ENCODE measurements around the gene RAB15. TPM values are rescaled to one million over a fixed set of nuclear protein-coding genes. Genes with fewer than 3 reads are reported as not detected.
A peak's percentile ranks its signal among the peaks of the same experiment; 100 is the strongest.

Gene RAB15
- total RNA-seq, 1 experiment from 2014 or later: 0.28 TPM

- TF ChIP-seq, protein P1, sequence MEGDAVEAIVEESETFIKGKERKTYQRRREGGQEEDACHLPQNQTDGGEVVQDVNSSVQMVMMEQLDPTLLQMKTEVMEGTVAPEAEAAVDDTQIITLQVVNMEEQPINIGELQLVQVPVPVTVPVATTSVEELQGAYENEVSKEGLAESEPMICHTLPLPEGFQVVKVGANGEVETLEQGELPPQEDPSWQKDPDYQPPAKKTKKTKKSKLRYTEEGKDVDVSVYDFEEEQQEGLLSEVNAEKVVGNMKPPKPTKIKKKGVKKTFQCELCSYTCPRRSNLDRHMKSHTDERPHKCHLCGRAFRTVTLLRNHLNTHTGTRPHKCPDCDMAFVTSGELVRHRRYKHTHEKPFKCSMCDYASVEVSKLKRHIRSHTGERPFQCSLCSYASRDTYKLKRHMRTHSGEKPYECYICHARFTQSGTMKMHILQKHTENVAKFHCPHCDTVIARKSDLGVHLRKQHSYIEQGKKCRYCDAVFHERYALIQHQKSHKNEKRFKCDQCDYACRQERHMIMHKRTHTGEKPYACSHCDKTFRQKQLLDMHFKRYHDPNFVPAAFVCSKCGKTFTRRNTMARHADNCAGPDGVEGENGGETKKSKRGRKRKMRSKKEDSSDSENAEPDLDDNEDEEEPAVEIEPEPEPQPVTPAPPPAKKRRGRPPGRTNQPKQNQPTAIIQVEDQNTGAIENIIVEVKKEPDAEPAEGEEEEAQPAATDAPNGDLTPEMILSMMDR (IDR thresholded peaks at IDR 0.05; ENCODE audit: unreplicated experiment): no peak
- ChIA-PET CTCF (interaction anchor here (0.7 to 1.4 kb wide), 2 partner anchors 10 to 487 kb away, joined by 3 to 7 read pairs; no protein-coding TSS in a partner anchor), POLR2A (interaction anchor here (0.6 to 1.4 kb wide), 2 partner anchors 16 to 22 kb away, joined by 4 to 6 read pairs; no protein-coding TSS in a partner anchor)
- H3K4me3 Mint-ChIP-seq (ENCODE audit: unreplicated experiment): no peak overlapping the region
- no peaks in the 10 kb centered on the region for H3K27me3 Mint-ChIP-seq (ENCODE audit: insufficient read depth, unreplicated experiment)
- BruUV-seq (replicated peaks): no TSS peak
- no peaks in the 10 kb centered on the region for H3K9me3 Mint-ChIP-seq (ENCODE audit: unreplicated experiment)
- DNase-seq (ENCODE audit: unreplicated experiment): no peak
- peaks cover 27% of the 10 kb centered on the region for H3K36me3 Mint-ChIP-seq (ENCODE audit: insufficient read depth, unreplicated experiment)
- peaks cover 21% of the 10 kb centered on the region for H3K4me1 Mint-ChIP-seq (ENCODE audit: insufficient read depth, unreplicated experiment)
- intact Hi-C loops (cut with micrococcal nuclease): no loop called here
- H3K27ac Mint-ChIP-seq (ENCODE audit: low read depth, unreplicated experiment): no peak overlapping the region
These were observed 51.7 kb downstream of the RAB15 start for GRCh38 chr14:64920465-64920864.

DNA sequence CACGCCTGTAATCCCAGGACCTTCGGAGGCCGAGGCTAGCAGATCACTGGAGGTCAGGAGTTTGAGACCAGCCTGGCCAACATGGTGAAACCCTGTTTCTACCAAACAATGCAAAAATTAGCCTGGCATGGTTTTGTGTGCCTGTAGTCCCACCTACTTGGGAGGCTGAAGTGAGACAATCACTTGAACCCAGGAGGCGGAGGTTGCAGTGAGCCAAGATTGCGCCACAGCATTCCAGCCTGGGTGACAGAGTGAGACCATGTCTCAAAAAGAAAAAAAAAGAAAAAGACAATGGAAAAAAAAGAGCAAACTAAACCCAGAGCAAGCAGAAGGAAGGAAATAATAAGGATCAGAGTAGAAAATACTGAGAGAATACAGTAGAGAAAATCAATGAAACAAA is 52.5 kb downstream of the RAB15 start:
- POLR2A ChIA-PET: interaction anchor here (1.4 kb wide), 1 partner anchor 17 kb away, joined by 6 read pairs; no protein-coding TSS in a partner anchor
- Mint-ChIP-seq H3K27ac (ENCODE audit: low read depth, unreplicated experiment) (no peak overlapping the region), H3K4me1 (ENCODE audit: insufficient read depth, unreplicated experiment) (peaks cover 26% of the 10 kb centered on the region), H3K4me3 (ENCODE audit: unreplicated experiment) (no peak overlapping the region), H3K27me3 (ENCODE audit: insufficient read depth, unreplicated experiment) (no peaks in the 10 kb centered on the region), H3K36me3 (ENCODE audit: insufficient read depth, unreplicated experiment) (peaks cover 24% of the 10 kb centered on the region), H3K9me3 (ENCODE audit: unreplicated experiment) (no peaks in the 10 kb centered on the region)
- CTCF ChIA-PET: interaction anchor here (0.6 to 1.4 kb wide), 3 partner anchors 9 to 1451 kb away, joined by 3 to 7 read pairs (median 5); no protein-coding TSS in a partner anchor
- BruUV-seq (replicated peaks): no TSS peak
- TF ChIP-seq, protein P1 (IDR thresholded peaks at IDR 0.05; ENCODE audit: unreplicated experiment): no peak
- DNase-seq (ENCODE audit: unreplicated experiment): peak; percentile 51
- intact Hi-C loops (cut with micrococcal nuclease): no loop called here

GRCh38 chr14:64919215-64919614 is 52.9 kb downstream of the RAB15 start:
- intact Hi-C loops (cut with micrococcal nuclease): no loop called here
- H3K27me3 Mint-ChIP-seq (ENCODE audit: insufficient read depth, unreplicated experiment): no peaks in the 10 kb centered on the region
- CTCF ChIA-PET: interaction anchor here (0.6 to 1.4 kb wide), 4 partner anchors 9 to 1606 kb away, joined by 3 to 7 read pairs (median 4); no protein-coding TSS in a partner anchor
- peaks cover 20% of the 10 kb centered on the region for H3K36me3 Mint-ChIP-seq (ENCODE audit: insufficient read depth, unreplicated experiment)
- no peak overlapping the region for H3K4me3 Mint-ChIP-seq (ENCODE audit: unreplicated experiment)
- H3K27ac Mint-ChIP-seq (ENCODE audit: low read depth, unreplicated experiment): no peak overlapping the region
- POLR2A ChIA-PET: no interaction called here
- DNase-seq (ENCODE audit: unreplicated experiment): no peak
- BruUV-seq (replicated peaks): no TSS peak
- peaks cover 26% of the 10 kb centered on the region for H3K4me1 Mint-ChIP-seq (ENCODE audit: insufficient read depth, unreplicated experiment)
- no peaks in the 10 kb centered on the region for H3K9me3 Mint-ChIP-seq (ENCODE audit: unreplicated experiment)
- TF ChIP-seq, protein P1 (IDR thresholded peaks at IDR 0.05; ENCODE audit: unreplicated experiment): no peak

GRCh38 chr14:64918216-64918615 is 53.9 kb downstream of the RAB15 start:
- ChIA-PET CTCF (interaction anchor here (0.5 kb wide), 1 partner anchor 1706 kb away, joined by 3 read pairs; no protein-coding TSS in a partner anchor), POLR2A (interaction anchor here (0.7 kb wide), 1 partner anchor 9 kb away, joined by 3 read pairs; no protein-coding TSS in a partner anchor)
- TF ChIP-seq, protein P1 (IDR thresholded peaks at IDR 0.05; ENCODE audit: unreplicated experiment): no peak
- Mint-ChIP-seq H3K36me3 (ENCODE audit: insufficient read depth, unreplicated experiment) (peaks cover 11% of the 10 kb centered on the region), H3K9me3 (ENCODE audit: unreplicated experiment) (no peaks in the 10 kb centered on the region), H3K27ac (ENCODE audit: low read depth, unreplicated experiment) (no peak overlapping the region), H3K27me3 (ENCODE audit: insufficient read depth, unreplicated experiment) (no peaks in the 10 kb centered on the region), H3K4me3 (ENCODE audit: unreplicated experiment) (no peak overlapping the region), H3K4me1 (ENCODE audit: insufficient read depth, unreplicated experiment) (peaks cover 30% of the 10 kb centered on the region)
- no peak for DNase-seq (ENCODE audit: unreplicated experiment)
- BruUV-seq (replicated peaks): no TSS peak
- intact Hi-C loops (cut with micrococcal nuclease): no loop called here

Data from MCF 10A (cell line).